Fibroblast of skin of abdomen (primary cell): Measurements from ENCODE around the gene KLHDC7B.
A peak's percentile ranks its signal among the peaks of the same experiment; 100 is the strongest.
"Not testable (repeated sequence)": the region's sequence is repeated elsewhere in the genome, so short reads cannot be mapped to it uniquely, and the experiment has no call there.

ENCODE experiments used
- DNase-seq: peaks from one replicate; pipeline ENCODE4 v3.0.0-alpha.2; 2013

Gene KLHDC7B

GRCh38 chr22:50517495-50518260 is 28.0 kb upstream of the KLHDC7B start:
- DNase-seq: no peak

DNA sequence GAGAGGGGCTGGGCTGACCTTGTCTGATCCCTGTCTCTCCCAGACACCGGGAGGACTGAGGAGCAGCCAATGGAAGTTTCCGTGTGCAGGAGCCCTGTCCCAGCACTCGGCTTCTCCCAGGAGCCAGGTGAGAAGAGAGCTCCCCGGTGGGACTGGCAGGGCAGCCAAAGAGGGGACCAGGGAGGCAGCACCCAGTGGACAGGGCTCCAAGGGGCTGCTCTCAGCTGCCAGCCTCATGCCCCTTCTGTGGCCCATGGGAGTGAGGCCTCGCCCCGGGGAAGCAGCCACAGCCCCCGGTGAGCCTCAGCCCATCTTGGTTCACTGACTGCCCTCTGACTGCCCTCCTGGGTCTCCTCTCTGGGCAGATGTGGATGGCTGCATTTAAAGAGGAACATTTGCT is 27.1 kb upstream of the KLHDC7B start:
- DNase-seq: no peak

DNA sequence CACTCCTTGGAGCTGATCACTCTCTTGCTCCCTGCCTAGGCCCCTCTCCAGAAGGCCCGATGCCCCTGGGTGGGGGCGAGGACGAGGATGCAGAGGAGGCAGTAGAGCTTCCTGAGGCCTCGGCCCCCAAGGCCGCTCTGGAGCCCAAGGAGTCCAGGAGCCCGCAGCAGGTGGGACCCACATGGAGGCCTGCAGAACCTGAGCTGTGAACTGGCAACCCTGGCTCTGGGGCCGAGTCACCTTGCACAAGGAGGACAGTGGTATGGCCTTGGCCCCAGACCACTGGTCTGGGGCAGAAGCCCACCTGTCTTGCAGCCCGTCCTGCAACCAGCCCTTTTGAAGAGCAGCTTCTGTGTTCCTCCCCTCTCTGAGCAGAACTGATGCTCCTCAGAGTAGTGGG is 26.5 kb upstream of the KLHDC7B start:
- DNase-seq: no peak

DNA sequence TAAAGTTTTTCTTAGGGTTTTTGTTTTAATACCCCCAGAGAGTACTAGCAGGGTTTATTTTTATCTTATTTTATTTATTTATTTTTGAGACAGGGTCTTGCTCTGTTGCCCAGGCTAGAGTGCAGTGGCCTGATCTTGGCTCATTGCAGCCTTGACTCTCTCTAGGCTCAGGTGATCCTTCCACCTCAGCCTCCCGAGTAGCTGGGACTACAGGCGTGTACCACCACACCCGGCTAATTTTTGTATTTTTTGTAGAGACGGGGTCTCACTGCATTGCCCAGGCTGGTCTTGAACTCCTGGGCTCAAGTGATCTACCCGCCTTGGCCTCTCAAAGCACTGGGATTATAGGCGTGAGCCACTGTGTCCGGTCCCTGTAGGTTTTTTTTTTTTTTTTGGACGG is 25.5 kb upstream of the KLHDC7B start:
- not testable (repeated sequence) for DNase-seq

DNA sequence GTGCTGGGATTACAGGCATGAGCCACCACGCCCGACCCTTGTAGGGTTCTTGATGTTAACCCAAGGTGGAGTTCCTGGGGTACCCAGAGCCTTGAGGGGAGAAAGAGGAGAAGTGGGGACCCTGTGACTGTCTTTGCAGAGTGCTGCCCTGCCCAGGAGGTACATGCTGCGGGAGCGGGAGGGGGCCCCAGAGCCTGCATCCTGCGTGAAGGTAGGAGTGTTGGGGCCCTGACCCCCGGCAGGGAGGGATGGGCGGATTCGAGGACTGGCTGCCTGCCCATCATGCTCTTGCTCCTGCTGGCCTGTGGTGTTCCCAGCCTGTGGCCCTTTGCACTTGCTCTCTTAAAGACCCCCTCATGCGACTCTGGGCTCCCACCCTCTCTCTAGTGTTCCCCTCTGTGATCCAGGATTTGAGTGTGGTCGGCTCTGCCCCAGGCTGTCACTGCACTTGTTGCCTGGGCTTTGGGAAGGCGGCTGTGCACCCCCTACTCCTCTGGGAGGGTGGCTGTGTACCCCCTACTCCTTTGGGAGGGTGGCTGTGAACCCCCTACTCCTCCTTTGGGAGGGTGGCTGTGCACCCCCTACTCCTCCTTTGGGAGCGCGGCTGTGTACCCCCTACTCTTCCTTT is 24.8 kb upstream of the KLHDC7B start:
- no peak for DNase-seq

DNA sequence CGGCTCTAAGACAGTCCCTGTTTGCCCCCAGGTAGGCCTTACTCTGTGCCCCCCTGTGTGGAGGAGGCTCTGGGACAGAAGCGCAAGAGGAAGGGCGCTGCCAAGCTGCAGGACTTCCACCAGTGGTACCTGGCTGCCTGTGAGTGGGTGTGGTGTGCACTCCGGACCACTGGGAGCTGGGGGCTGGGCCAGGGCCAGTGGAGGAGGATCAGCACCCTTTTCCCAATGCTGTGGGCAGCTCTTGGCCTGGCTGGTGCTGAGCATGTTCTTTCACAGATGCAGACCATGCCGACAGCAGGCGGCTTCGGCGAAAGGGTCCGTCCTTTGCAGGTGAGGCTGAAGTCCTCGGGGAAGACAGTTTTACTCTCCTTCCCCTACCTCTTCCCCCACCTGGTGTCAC is 24.0 kb upstream of the KLHDC7B start:
- DNase-seq: no peak

GRCh38 chr22:50522208-50522805 is 23.4 kb upstream of the KLHDC7B start:
- no peak for DNase-seq

- no peak for DNase-seq
These were observed 22.8 kb upstream of the KLHDC7B start for GRCh38 chr22:50522806-50523438.

DNA sequence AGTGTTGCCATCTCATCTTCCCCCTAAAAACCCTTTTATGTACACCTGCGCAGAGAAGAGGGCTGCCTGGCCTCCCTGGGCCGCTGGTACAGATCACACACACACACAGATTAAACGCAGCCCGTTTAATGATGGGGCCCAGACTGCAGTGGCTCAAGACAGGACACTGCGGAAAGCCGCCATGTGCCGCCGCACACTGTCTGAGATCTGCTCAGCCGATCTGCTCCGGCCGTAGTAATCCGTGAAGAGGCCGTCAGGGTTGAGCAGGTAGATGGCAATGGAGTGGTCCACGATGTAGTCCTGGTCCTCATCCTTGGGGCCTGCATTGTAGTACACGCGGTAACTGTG is 22.3 kb upstream of the KLHDC7B start:
- no peak for DNase-seq

- no peak for DNase-seq
These were observed 21.7 kb upstream of the KLHDC7B start for GRCh38 chr22:50523806-50524675.

DNA sequence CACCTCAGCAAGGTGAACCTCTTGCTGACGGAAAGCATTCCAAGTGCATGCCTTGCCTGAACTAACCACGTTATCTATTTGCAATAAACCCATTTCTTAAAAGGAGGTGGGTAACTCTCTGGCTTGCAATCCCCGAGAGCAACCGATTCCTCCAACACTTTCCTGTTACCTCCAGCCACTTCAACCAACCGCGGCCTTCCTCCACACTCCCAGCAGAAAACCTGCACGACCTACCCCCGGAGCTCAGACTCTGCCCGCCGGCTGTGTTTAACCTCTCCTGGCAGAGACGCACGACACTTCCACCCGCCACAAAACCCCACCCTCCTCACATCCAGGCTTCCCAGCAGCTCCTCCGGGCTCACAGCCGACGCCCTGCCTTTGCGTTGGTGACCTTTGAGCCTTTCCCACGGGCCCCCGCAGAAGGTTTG is 21.0 kb upstream of the KLHDC7B start:
- DNase-seq: no peak

GRCh38 chr22:50525104-50525857 is 20.4 kb upstream of the KLHDC7B start, which contains the start of gene SCO2:
SCO2 (minus strand) TSS chr22:50525598; CDS start chr22:50524411, 1,187 bp downstream.
- DNase-seq: peak; percentile 98

DNA sequence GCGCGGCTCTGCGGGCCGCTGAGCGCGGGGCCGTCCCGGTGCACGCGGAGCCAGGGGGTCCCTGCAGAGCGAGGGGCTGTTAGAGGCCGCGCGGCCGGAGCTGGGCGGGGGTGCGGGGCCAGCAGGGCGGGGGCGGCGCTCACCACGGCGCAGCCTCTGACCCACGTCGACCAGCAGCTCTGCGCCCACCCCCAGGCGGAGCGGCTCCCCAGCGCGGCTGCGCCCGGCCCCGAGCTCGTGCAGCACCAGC is 19.9 kb upstream of the KLHDC7B start:
- DNase-seq: no peak

GRCh38 chr22:50526108-50526833 is 19.4 kb upstream of the KLHDC7B start:
- peak; percentile 81 for DNase-seq

DNA sequence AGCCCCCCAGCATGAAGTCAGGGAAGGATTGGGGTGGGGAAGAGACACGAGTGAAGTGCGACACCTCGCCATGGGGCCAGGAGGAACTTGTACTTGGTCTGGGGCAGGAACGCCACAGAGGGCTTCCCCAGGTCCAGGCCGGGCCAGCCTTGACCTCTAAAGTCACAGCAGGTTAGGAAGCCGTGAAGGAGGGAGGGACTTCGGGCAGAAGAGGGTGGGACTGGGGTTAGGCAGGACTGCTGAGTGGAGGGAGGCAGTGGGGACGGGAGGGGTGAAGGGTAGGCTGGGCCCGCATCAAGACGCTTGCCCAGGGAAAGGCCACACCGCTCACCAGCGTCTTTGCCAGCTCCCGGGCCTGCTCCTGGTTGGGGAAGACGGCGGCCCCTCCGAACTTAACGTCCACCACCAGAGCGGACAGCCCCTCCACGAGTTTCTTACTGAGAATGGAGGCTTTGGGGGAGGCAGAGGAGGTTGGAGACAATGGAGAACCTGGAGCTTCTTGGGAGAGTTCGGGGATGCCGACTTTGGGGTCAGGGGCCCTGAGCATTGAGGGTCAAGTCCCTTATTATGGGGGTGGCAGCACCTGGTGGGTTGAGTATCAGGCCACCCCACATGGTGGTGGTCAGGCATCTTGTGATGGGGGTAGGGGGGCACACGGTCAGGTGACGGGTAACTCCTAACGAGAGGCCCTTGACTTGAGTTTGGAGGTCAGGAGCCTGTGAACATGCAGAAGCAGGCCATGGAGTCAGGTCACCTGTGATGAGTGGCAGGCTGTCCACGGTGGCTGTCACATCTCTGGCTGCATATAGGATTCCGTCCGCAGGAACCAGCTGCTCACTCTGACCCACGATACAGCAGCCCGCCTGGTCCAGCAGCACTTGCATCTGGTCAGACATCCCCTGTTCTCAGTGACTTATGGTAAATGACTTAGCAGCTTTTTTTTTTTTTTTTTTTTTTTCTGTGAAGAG is 18.6 kb upstream of the KLHDC7B start:
- no peak for DNase-seq

DNA sequence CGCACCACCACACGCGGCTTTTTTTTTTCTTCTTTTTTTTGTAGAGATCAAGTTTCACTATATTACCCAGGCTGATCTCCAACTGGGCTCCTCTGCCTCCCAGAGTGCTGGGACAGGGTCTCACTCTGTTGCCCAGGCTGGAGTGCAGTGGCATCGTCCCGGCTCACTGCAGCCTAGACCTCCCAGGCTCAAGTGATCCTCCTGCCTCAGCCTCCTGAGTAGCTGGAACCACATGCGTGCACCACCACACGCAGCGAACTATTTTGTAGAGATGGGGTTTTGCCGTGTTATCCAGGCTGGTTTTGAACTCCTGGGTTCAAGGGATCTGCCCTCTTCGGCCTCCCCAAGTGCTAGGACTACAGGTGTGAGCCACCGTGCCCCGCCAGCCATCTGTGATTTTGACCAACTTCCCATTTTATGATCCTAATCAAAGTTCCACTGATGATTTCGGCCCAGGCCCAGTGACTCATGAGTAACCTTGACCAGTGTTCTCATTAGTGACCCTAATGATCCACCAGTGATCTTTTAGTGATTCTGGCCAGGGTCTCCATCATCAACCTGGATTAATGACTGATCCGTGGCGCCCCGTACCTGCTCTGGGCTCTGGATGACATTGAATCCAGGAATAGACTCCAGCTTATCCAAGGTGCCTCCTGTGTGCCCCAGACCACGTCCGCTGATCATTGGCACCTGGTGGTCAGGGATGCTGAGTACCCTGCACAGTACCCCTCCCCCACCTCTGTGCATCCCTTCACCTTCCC is 17.6 kb upstream of the KLHDC7B start:
- no peak for DNase-seq

DNA sequence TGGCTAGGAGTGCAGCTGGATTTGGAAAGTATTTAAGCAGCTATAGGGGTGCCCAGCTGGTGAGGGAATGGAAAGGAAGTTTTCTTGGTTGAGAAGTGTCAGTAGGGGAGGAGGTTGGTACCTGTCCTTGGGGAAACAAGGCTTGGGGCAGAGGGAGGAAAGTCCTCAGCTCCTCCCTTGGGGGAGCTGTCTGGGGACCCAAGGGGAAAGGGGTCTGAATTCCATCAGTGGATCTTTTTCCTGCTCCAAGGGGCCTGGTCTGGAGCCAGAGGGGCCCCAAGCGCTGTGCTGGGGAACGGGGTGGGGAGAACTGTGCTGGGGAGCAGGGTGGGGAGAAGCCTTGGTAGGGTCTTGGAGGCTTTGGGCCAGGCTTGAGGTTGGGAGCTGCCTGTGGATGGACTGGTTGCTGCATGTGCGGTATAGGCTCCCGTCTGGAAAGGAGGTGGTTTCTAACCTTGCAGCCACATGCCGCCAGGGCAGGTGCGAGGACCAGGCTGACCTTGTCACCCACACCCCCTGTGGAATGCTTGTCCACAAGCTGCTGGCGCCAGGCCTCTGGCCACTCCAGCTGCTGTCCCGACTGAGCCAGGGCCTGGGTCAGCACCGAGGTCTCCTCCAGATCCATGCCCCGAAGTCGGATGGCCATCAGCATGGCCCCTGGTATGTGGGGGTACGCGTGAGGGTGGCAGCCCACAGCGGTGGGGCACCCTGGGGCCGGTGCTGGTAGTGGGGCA is 16.9 kb upstream of the KLHDC7B start:
- DNase-seq: no peak

DNA sequence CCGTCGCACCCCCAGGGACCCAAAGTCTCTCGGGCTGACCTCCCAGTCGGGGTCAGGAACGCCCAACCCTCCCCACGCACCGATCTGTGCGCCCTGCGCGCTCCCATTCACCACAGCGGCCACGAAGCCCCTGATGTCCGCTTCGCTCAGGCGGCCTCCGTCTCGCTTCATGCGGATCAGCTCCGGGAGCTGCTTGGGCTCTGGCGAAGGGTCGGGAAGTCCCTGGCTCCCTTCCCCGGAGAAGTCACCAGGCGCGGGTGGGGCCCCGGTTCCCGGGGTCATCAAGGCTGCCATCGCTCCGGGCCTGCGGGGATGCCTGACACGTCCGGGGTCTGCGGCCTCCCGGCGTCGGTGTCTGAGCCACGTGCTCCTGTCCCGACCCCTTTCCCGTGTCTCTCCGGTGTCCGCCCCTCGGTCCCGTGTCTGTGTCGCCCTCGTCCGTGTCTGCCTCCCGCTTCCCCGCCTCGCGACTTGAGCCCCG is 16.2 kb upstream of the KLHDC7B start:
- no peak for DNase-seq
